ENCODE results near the gene FANCE. TPM values are rescaled to one million over a fixed set of nuclear protein-coding genes. Genes with fewer than 3 reads are reported as not detected.
A peak's percentile ranks its signal among the peaks of the same experiment; 100 is the strongest.
"Not testable (repeated sequence)": the region's sequence is repeated elsewhere in the genome, so short reads cannot be mapped to it uniquely, and the experiment has no call there.

The FANCE gene
- total RNA-seq, 2 experiments from 2014 or later, result 1.6 to 1.7 TPM

GRCh38 chr6:35435074-35435837 lies 16.9 kb upstream of the FANCE start:
- no peaks in the 10 kb centered on the region for H3K27me3 Mint-ChIP-seq
- no peaks in the 10 kb centered on the region for H3K9me3 Mint-ChIP-seq
- Histone ChIP-seq H3K4me3 (ENCODE audit: low read length) (no peak overlapping the region), H3K9me3 (ENCODE audit: control insufficient read depth in 1 of 2, insufficient read depth in 1 of 2, low read length in 2 of 2) (peaks cover 0 to 1% of the 10 kb centered on the region in 2 experiments), H3K4me1 (ENCODE audit: insufficient read depth, low read length) (no peaks in the 10 kb centered on the region), H3K27me3 (ENCODE audit: control insufficient read depth in 1 of 2, insufficient read depth in 2 of 2, low read length in 2 of 2) (no peaks in the 10 kb centered on the region), H3K36me3 (ENCODE audit: insufficient read depth, low read length) (no peaks in the 10 kb centered on the region), H3K27ac (ENCODE audit: low read depth in 1 of 2, low read length in 2 of 2) (no peak overlapping the region)
- H3K36me3 Mint-ChIP-seq (ENCODE audit: low read depth), result no peaks in the 10 kb centered on the region
- DNase-seq (no peak), ATAC-seq (ENCODE audit: poor library complexity) (no peak)
- no peaks in the 10 kb centered on the region for H3K4me1 Mint-ChIP-seq (ENCODE audit: low read depth)
- no peak overlapping the region for H3K4me3 Mint-ChIP-seq
- intact Hi-C loops (cut with DNase I, micrococcal nuclease), result no loop called here
- POLR2A ChIA-PET, result interaction anchor here (0.6 kb wide), 1 partner anchor 19 kb away, joined by 3 read pairs; no protein-coding TSS in a partner anchor
- H3K27ac Mint-ChIP-seq, result peak overlapping the region; percentile 33
- CTCF ChIA-PET, result no interaction called here
- TF ChIP-seq CTCF (IDR thresholded peaks at IDR 0.05), result no peak

GRCh38 chr6:35436071-35436857 lies 15.9 kb upstream of the FANCE start:
- no peaks in the 10 kb centered on the region for H3K4me1 ChIP-seq (ENCODE audit: insufficient read depth, low read length)
- no peak for ATAC-seq (ENCODE audit: poor library complexity)
- TF ChIP-seq CTCF (IDR thresholded peaks at IDR 0.05), result no peak
- H3K27me3 Mint-ChIP-seq, result no peaks in the 10 kb centered on the region
- ChIA-PET POLR2A (no interaction called here), CTCF (interaction anchor here (0.9 kb wide), 1 partner anchor 128 kb away, joined by 3 read pairs; no protein-coding TSS in a partner anchor)
- no peak overlapping the region for H3K27ac Mint-ChIP-seq
- H3K27me3 ChIP-seq (ENCODE audit: control insufficient read depth in 1 of 2, insufficient read depth in 2 of 2, low read length in 2 of 2), result no peaks in the 10 kb centered on the region
- no peak overlapping the region for H3K4me3 ChIP-seq (ENCODE audit: low read length)
- intact Hi-C loops (cut with DNase I, micrococcal nuclease), result no loop called here
- DNase-seq, result no peak
- no peak overlapping the region for H3K27ac ChIP-seq (ENCODE audit: low read depth in 1 of 2, low read length in 2 of 2)
- H3K4me3 Mint-ChIP-seq, result no peak overlapping the region
- H3K36me3 Mint-ChIP-seq (ENCODE audit: low read depth), result no peaks in the 10 kb centered on the region
- H3K9me3 ChIP-seq (ENCODE audit: control insufficient read depth in 1 of 2, insufficient read depth in 1 of 2, low read length in 2 of 2), result no peaks in the 10 kb centered on the region
- no peaks in the 10 kb centered on the region for H3K4me1 Mint-ChIP-seq (ENCODE audit: low read depth)
- no peaks in the 10 kb centered on the region for H3K36me3 ChIP-seq (ENCODE audit: insufficient read depth, low read length)
- no peaks in the 10 kb centered on the region for H3K9me3 Mint-ChIP-seq

GRCh38 chr6:35438378-35439065 lies 13.6 kb upstream of the FANCE start:
- H3K36me3 ChIP-seq (ENCODE audit: insufficient read depth, low read length); H3K9me3 Mint-ChIP-seq; DNase-seq; H3K4me3 Mint-ChIP-seq; H3K4me1 Mint-ChIP-seq (ENCODE audit: low read depth); intact Hi-C loops (cut with DNase I, micrococcal nuclease); H3K27me3 Mint-ChIP-seq; H3K27ac Mint-ChIP-seq; H3K4me3 ChIP-seq (ENCODE audit: low read length); H3K36me3 Mint-ChIP-seq (ENCODE audit: low read depth); CTCF ChIA-PET; H3K27ac ChIP-seq (ENCODE audit: low read depth in 1 of 2, low read length in 2 of 2); H3K4me1 ChIP-seq (ENCODE audit: insufficient read depth, low read length); POLR2A ChIA-PET; H3K27me3 ChIP-seq (ENCODE audit: control insufficient read depth in 1 of 2, insufficient read depth in 2 of 2, low read length in 2 of 2); H3K9me3 ChIP-seq (ENCODE audit: control insufficient read depth in 1 of 2, insufficient read depth in 1 of 2, low read length in 2 of 2); ATAC-seq (ENCODE audit: poor library complexity): not testable (repeated sequence)

Measured in CD4-positive, alpha-beta T cell (primary cell).